IMR-90 (cell line): ENCODE results near the gene MIOX. TPM values are rescaled to one million over a fixed set of nuclear protein-coding genes. Genes with fewer than 3 reads are reported as not detected.

Experiments used
- ATAC-seq: fragments of 200-7000 bp; cut with Tn5 transposase; 2 replicates; pipeline ENCODE4 v1.9.1; 2020; ENCODE audit warnings: low read depth, mild to moderate bottlenecking, moderate library complexity
- BruUV-seq: library from RNA; stranded (reverse); fragments of 400-500 nt; replicated peaks from 2 replicates; lab custom pipeline; 2021; lab: Mats Ljungman, UMichigan
- CTCF ChIA-PET: fragments of 300-600 bp; formaldehyde crosslinking; extraction: SDS; loops from one replicate; lab custom pipeline; 2021; ENCODE audit warnings: antibody characterized with exemption; lab: Yijun Ruan, JAX
- POLR2A ChIA-PET: fragments of 300-600 bp; sonication (Branson Sonifier 250); formaldehyde crosslinking; loops from one replicate; lab custom pipeline; 2022; ENCODE audit warnings: antibody characterized with exemption; ENCODE audit not compliant: unreplicated experiment; lab: Charles Lee
- DNase-seq: peaks from one replicate; pipeline ENCODE4 v3.0.0; 2013
- H2AFZ ChIP-seq: replicated peaks from 2 replicates; pipeline ENCODE3; 2013; ENCODE audit warnings: low read length, mild to moderate bottlenecking; ENCODE audit not compliant: poor library complexity
- H2AK5ac ChIP-seq: 2 replicates; pipeline ENCODE4 v1.6.1; 2013; ENCODE audit warnings: low read depth, low read length, inconsistent platforms
- H2AK9ac ChIP-seq: replicated peaks from 2 replicates; pipeline ENCODE3; 2013; ENCODE audit warnings: mild to moderate bottlenecking, low read depth, low read length, moderate library complexity; ENCODE audit not compliant: poor library complexity
- H2BK120ac ChIP-seq: 2 replicates; pipeline ENCODE4 v1.6.1; 2013; ENCODE audit warnings: low read depth, low read length, inconsistent platforms
- H2BK15ac ChIP-seq: 3 replicates; pipeline ENCODE4 v1.6.1; 2013; ENCODE audit warnings: low read depth, low read length, inconsistent platforms
- H2BK20ac ChIP-seq: 2 replicates; pipeline ENCODE4 v1.6.1; 2013; ENCODE audit warnings: low read depth, mild to moderate bottlenecking, inconsistent platforms, low read length, moderate library complexity
- H2BK5ac ChIP-seq: 2 replicates; pipeline ENCODE4 v1.6.1; 2013; ENCODE audit warnings: mild to moderate bottlenecking, low read depth, low read length, inconsistent platforms; ENCODE audit not compliant: poor library complexity, severe bottlenecking
- H3K14ac ChIP-seq: replicated peaks from 2 replicates; pipeline ENCODE4 v1.6.1; 2013; ENCODE audit warnings: low read depth, low read length, inconsistent platforms
- H3K18ac ChIP-seq: 2 replicates; pipeline ENCODE4 v1.6.1; 2013; ENCODE audit warnings: low read depth, low read length, control low read depth
- H3K23ac ChIP-seq: 2 replicates; pipeline ENCODE4 v1.6.1; 2013; ENCODE audit warnings: low read depth, low read length, inconsistent platforms
- H3K27ac ChIP-seq: 2 replicates; pipeline ENCODE4 v1.5.1; 2013; ENCODE audit warnings: mild to moderate bottlenecking, control low read depth, low read length; ENCODE audit not compliant: insufficient read depth
- H3K27me3 ChIP-seq: 2 replicates; pipeline ENCODE4 v1.6.1; 2013; ENCODE audit warnings: low read length; ENCODE audit not compliant: control insufficient read depth, insufficient read depth
- H3K36me3 ChIP-seq: 2 replicates; pipeline ENCODE4 v1.6.1; 2013; ENCODE audit warnings: low read length, mixed read lengths; ENCODE audit not compliant: control insufficient read depth, insufficient read depth
- H3K4ac ChIP-seq: 2 replicates; pipeline ENCODE4 v1.6.1; 2013; ENCODE audit warnings: low read depth, low read length, inconsistent platforms
- H3K4me1 ChIP-seq: 2 replicates; pipeline ENCODE4 v1.6.1; 2013; ENCODE audit warnings: low read length, mixed read lengths; ENCODE audit not compliant: control insufficient read depth, insufficient read depth
- H3K4me2 ChIP-seq: 2 replicates; pipeline ENCODE4 v1.6.1; 2013; ENCODE audit warnings: low read depth, mild to moderate bottlenecking, control low read depth, low read length, moderate library complexity
- H3K4me3 ChIP-seq: 2 replicates; pipeline ENCODE4 v1.5.1; 2013; ENCODE audit warnings: low read depth, mild to moderate bottlenecking, control low read depth, low read length, moderate library complexity; ENCODE audit not compliant: insufficient read depth
- H3K56ac ChIP-seq: 2 replicates; pipeline ENCODE4 v1.6.1; 2013; ENCODE audit warnings: low read length, inconsistent platforms; ENCODE audit not compliant: insufficient read depth; ENCODE audit errors: extremely low read depth
- H3K79me1 ChIP-seq, 2 experiments: 2 replicates each; pipeline ENCODE4 v1.6.1; 2013; ENCODE audit warnings: low read length in 2 of 2, inconsistent platforms in 1 of 2, low read depth in 1 of 2
- H3K9ac ChIP-seq: 2 replicates; pipeline ENCODE4 v1.6.1; 2013; ENCODE audit warnings: low read depth, low read length, control low read depth
- H3K9me1 ChIP-seq: 2 replicates; pipeline ENCODE4 v1.6.1; 2013; ENCODE audit warnings: low read length, inconsistent platforms; ENCODE audit not compliant: insufficient read depth
- H3K9me3 ChIP-seq: 2 replicates; pipeline ENCODE4 v1.6.1; 2013; ENCODE audit warnings: low read length; ENCODE audit not compliant: control insufficient read depth, insufficient read depth
- H4K20me1 ChIP-seq: 2 replicates; pipeline ENCODE4 v1.6.1; 2013; ENCODE audit warnings: low read length, inconsistent platforms; ENCODE audit not compliant: insufficient read depth
- H4K5ac ChIP-seq: 2 replicates; pipeline ENCODE4 v1.6.1; 2013; ENCODE audit warnings: mild to moderate bottlenecking, low read depth, low read length, control low read depth
- H4K8ac ChIP-seq, 2 experiments: 2 replicates each; pipeline ENCODE4 v1.6.1; 2013; ENCODE audit warnings: low read depth in 2 of 2, low read length in 2 of 2, control low read depth in 1 of 2, inconsistent platforms in 1 of 2
- H4K91ac ChIP-seq: 2 replicates; pipeline ENCODE4 v1.6.1; 2013; ENCODE audit warnings: low read depth, low read length, inconsistent platforms; ENCODE audit not compliant: insufficient read depth
- BHLHE40 ChIP-seq: fragments of 150-350 bp; IDR thresholded peaks from 2 replicates; pipeline ENCODE4 v1.6.1; 2016; ENCODE audit warnings: mild to moderate bottlenecking, low read depth, low read length
- CEBPB ChIP-seq: IDR thresholded peaks from 2 replicates; pipeline ENCODE4 v1.6.1; 2012; ENCODE audit warnings: low read depth, low read length, improper control_type of control experiment
- CHD1 ChIP-seq: IDR thresholded peaks from 2 replicates; pipeline ENCODE4 v1.6.1; 2012; ENCODE audit warnings: low read depth, low read length, improper control_type of control experiment
- CTCF ChIP-seq: conservative IDR thresholded peaks from 2 replicates; pipeline ENCODE4 v1.5.1; 2012; ENCODE audit warnings: mild to moderate bottlenecking, low read depth, low read length, improper control_type of control experiment
- ELK1 ChIP-seq: fragments of 150-350 bp; IDR thresholded peaks from 2 replicates; pipeline ENCODE4 v1.6.1; 2016; ENCODE audit warnings: low read depth, mild to moderate bottlenecking, low read length, moderate library complexity, borderline replicate concordance
- MAFK ChIP-seq: IDR thresholded peaks from 2 replicates; pipeline ENCODE4 v1.6.1; 2012; ENCODE audit warnings: low read depth, low read length, improper control_type of control experiment
- MAZ ChIP-seq: IDR thresholded peaks from 2 replicates; pipeline ENCODE4 v1.6.1; 2012; ENCODE audit warnings: low read depth, mild to moderate bottlenecking, low read length, improper control_type of control experiment, moderate library complexity, borderline replicate concordance
- MXI1 ChIP-seq: IDR thresholded peaks from 2 replicates; pipeline ENCODE4 v1.6.1; 2012; ENCODE audit warnings: low read depth, mild to moderate bottlenecking, low read length, moderate library complexity, borderline replicate concordance
- NFE2L2 ChIP-seq: fragments of 150-350 bp; IDR thresholded peaks from 2 replicates; pipeline ENCODE4 v1.6.1; 2016; ENCODE audit warnings: low read depth, mild to moderate bottlenecking, low read length
- RAD21 ChIP-seq: IDR thresholded peaks from 2 replicates; pipeline ENCODE4 v1.6.1; 2012; ENCODE audit warnings: low read length, improper control_type of control experiment
- RFX5 ChIP-seq: IDR thresholded peaks from 2 replicates; pipeline ENCODE4 v1.8.0; 2012; ENCODE audit warnings: low read depth, mild to moderate bottlenecking, low read length, moderate library complexity
- USF2 ChIP-seq: fragments of 150-350 bp; IDR thresholded peaks from 2 replicates; pipeline ENCODE4 v1.6.1; 2017; ENCODE audit warnings: mild to moderate bottlenecking, antibody characterized with exemption, low read length, low read depth
- WGBS, 2 experiments: methylation state at CpG; one replicate each; pipeline versions ENCODE4 v1.1.5 to v1.1.7; 2013; ENCODE audit warnings: missing lambda C conversion rate in 2 of 2; ENCODE audit not compliant: insufficient read length in 1 of 2; ENCODE audit errors: extremely low coverage in 2 of 2; 5-methylcytosine and 5-hydroxymethylcytosine counted together
- dilution Hi-C: fragments of 300-500 bp; cut with HindIII; formaldehyde crosslinking; loops from one replicate; pipeline ENCODE4 v1.14.3; 2018; ENCODE audit warnings: low sequenced_read_pairs; ENCODE audit not compliant: unreplicated experiment
- in situ Hi-C: fragments of 300-500 bp; cut with MboI; formaldehyde crosslinking; loops from 3 replicates; pipeline ENCODE4 v1.14.3; 2019; ENCODE audit warnings: low sequenced_read_pairs, inconsistent platforms, mixed read lengths
- intact Hi-C: fragments of 100-400 bp; cut with micrococcal nuclease; formaldehyde crosslinking; loops from 2 replicates; pipeline ENCODE4 v1.10.0; 2022
- polyA plus RNA-seq, 3 experiments: library from polyadenylated mRNA; depleted of rRNA; stranded (reverse); fragments of >200 nt; gene quantifications; 2 replicates each; pipeline ENCODE4 v1.2.3, GENCODE V29; 2012; ENCODE audit warnings: low replicate concordance in 1 of 3
- total RNA-seq: library from RNA; depleted of rRNA; stranded (reverse); fragments of >200 nt; gene quantifications from 2 replicates; pipeline ENCODE4 v1.2.3, GENCODE V29; 2012

The MIOX gene
- total and polyA plus RNA-seq, 2 of the 4 experiments (the other 2 are of a cell fraction): not detected

- Histone ChIP-seq H3K4me1 (peaks cover 13% of the 10 kb centered on the region), H3K9ac (peak overlapping the region; percentile 49; the same call in 1 of the 2 replicates), H3K27me3 (peaks cover 5% of the 10 kb centered on the region; the same call in 1 of the 2 replicates), H3K79me1 (peaks cover 4 to 13% of the 10 kb centered on the region in 2 experiments; a peak in 2 of 4 replicates), H2BK15ac (no peak overlapping the region), H2BK20ac (no peak overlapping the region), H4K5ac (no peak overlapping the region; the same call in 1 of the 2 replicates), H3K4me2 (peak overlapping the region; percentile 69), H2BK5ac (no peak overlapping the region), H3K36me3 (no peaks in the 10 kb centered on the region), H2AK9ac (peak overlapping the region; percentile 73), H3K14ac (no peak overlapping the region; the same call in 1 of the 2 replicates), H2AFZ (peak overlapping the region; percentile 81), H3K18ac (no peak overlapping the region), H3K9me1 (peaks cover 8% of the 10 kb centered on the region; the same call in 1 of the 2 replicates), H4K20me1 (no peaks in the 10 kb centered on the region), H3K4me3 (peak overlapping the region; percentile 39), H3K9me3 (no peaks in the 10 kb centered on the region), H2AK5ac (peak overlapping the region; percentile 31; the same call in 1 of the 2 replicates), H3K23ac (no peak overlapping the region), H2BK120ac (no peak overlapping the region), H4K8ac (peak overlapping the region in 1 of 2 experiments; percentile 26; a peak in 2 of 4 replicates), H3K27ac (no peak overlapping the region; the same call in 1 of the 2 replicates), H4K91ac (no peak overlapping the region), H3K4ac (0 out of 2 replicates have a peak overlapping the region, but pooled peaks have one; percentile 15), H3K56ac (no peak overlapping the region)
- ATAC-seq (peak; percentile 67), DNase-seq (peak; percentile 41)
- in situ Hi-C loops: no loop called here
- dilution Hi-C loops: no loop called here
- ChIA-PET POLR2A (no interaction called here), CTCF (no interaction called here)
- no peak for TF ChIP-seq MAZ
- no peak for TF ChIP-seq CTCF
- TF ChIP-seq USF2: no peak
- no peak for TF ChIP-seq CEBPB
- TF ChIP-seq MXI1: no peak
- no peak for TF ChIP-seq RFX5
- TF ChIP-seq BHLHE40: no peak
- TF ChIP-seq ELK1: no peak
- no peak for TF ChIP-seq MAFK
- no peak for TF ChIP-seq NFE2L2
- no peak for TF ChIP-seq CHD1
- TF ChIP-seq RAD21: no peak
- intact Hi-C loops: no loop called here
- WGBS, 2 experiments: 1% methylated on average over 29 of the region's 56 CpGs; no CpG with 5 or more reads in 1 of the 2 experiments
- BruUV-seq: no TSS peak
Observed at GRCh38 chr22:50531962-50532674, 45.5 kb downstream of the MIOX start.
